ENCODE results near the gene SYT7.

Gene SYT7

DNA sequence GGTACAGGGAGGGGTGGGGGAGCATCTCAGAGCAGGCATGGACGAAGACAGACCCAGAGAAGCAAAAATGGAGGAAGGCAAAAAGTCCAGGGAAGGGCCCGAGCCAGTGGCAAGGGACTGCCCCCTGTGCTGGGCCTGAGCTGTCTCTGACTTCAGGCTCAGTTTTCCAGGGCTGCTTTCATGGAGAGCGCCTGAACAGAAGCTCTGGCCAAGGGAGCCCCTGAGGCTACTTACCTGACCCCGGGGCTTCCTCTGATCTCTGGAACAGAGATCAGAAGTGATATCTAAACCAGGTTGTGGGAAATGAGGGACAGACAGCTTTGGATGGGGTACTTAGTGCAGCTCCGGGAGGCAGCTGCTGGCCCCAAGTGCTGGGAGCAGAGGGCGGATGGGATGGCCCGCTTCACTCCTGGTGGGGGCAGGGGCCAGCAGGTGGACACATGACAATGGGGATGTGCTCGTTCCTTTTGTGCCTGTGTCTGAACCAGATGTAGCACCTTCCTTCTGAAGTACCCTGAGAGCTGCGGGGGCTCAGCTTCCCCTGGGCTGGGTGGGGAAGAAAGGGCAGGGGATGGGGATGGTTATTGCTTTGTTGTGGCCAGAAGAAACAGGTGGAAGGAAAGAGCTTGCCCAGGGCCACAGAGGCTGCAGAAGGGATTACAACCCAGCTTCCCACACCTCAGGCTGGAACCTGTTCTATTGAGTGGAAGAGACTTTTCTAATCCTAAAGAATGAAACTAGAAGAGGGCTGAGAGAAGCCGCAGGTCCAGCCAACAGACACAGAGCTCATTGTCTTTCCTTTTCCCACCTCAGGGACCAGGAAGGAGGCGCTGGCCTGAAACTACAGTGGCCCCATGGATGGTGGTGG lies 66.6 kb downstream of the SYT7 start:
- DNase-seq: no peak

DNA sequence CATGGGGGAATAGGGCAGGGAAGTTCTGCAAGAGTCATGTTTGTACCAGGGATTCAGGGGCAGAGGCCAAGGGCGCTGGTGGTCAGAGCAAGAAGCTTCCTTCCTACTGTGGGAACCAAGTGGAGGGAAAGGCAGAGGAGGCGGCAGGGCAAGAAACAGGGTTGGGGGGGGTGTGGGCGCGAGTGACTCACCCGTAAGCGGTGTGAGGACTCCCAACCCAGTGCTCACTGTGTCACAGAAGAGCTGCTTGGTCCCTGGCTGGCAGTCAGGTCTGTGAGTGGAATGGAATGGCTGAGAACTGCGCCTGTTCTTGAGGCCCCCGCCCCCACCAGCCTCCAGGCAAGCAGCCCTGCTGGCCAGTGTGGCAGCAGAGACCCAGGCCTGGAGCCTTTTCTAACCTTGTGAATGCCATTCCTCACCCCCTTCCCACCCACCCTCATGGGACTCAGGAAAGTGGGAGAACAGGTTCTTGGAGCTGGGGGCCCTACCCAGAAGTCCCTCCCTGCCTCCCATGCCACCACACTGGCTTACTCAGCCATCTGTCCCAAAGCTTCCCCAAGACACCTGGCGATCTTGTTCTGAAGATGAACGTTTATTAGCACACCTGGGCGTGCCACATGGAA lies 67.6 kb downstream of the SYT7 start:
- DNase-seq: no peak

DNA sequence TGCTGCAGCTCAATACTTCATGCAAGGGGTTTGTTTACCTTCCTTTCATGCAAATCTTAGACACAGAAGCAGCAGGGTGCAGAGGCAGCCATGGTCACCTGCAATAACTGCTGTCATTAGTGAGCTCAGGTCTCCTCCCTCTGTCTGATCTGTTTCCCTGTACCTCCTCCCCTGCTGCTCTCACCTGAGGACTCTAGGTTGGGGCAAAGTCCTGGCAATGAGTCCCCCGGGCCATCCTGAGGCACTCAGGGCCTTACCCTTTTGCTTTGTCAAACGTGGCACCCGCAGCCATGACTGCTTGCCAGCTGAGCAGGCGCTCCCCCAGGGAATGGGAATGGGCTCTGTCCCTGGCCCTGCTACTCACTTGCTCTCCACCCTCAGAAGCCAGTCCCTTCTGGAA lies 68.4 kb downstream of the SYT7 start:
- DNase-seq: no peak

DNA sequence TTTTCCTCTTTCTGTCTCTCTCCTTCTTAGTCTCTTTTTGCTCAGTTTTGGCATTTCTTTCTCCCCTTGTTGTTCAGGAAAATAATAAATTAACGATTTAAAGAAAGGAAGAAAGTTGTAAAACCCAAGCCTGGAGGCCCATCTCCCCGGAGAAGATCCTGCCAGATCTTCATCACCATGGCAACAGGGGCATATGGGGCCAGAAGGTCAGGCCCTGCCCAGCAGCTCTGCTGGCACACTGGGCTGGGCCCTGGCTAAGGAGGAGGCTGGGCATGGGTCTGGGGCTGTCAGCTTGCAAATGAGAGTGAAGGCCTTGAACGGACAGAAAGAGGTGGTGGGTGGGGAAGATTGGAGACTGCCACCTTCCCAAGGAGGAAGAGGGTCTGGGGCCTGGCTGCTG lies 69.5 kb downstream of the SYT7 start:
- no peak for DNase-seq

DNA sequence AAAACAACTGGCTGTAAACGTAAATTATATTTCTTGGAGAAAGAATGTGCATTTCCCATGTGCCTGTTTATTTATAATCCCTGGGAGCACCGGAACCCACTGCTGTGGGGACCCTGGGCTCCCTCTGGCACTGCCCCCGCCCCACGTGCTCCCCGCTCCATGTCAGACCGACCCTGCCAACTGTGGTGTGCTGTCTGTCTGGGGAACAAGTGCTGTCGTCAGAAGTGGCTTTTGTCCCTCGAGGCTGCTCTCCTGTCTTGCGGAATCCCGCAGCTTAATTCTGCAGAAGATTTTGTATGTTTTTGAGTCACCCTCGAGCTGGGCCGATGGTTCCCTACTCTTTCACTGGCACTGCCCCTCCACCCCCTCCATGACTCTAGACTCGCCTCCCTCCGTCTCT lies 69.9 kb downstream of the SYT7 start:
- no peak for DNase-seq

DNA sequence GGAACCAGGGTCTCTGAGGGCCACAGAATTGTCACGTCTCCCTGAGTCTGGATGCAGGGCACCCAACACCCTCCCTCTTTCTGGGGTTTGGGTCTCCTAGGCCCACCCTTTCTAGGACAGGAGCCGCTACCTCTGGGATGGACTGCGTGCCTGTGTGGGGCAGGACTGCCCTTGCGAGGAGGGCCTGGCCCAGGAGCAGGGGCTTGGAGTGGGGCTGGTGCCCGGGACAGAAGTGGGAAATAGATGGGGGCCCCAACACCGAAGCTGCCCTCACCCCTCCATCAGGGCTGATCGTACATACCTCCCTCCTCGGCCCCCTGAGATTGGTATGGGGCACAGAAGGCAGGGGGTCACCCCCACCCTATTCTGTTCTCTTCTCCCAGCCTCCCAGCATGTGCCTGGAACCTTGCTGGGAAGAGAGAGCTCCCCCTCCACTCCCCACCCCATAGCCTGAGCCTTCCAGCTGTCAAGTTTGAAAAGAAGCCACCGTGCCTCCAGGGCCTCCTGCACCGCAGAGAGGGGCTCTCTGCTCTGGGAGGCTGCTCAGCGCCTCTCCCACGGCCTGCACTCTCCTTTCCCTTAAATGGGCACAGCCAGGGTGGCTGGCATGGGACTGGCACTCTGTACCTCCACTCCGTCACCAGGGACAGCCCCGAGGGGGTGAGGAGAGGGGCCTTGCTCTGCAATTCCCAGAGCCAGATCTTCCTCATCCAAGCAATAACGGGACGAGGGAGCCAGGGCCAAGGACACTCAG lies 70.5 kb downstream of the SYT7 start:
- DNase-seq: no peak

DNA sequence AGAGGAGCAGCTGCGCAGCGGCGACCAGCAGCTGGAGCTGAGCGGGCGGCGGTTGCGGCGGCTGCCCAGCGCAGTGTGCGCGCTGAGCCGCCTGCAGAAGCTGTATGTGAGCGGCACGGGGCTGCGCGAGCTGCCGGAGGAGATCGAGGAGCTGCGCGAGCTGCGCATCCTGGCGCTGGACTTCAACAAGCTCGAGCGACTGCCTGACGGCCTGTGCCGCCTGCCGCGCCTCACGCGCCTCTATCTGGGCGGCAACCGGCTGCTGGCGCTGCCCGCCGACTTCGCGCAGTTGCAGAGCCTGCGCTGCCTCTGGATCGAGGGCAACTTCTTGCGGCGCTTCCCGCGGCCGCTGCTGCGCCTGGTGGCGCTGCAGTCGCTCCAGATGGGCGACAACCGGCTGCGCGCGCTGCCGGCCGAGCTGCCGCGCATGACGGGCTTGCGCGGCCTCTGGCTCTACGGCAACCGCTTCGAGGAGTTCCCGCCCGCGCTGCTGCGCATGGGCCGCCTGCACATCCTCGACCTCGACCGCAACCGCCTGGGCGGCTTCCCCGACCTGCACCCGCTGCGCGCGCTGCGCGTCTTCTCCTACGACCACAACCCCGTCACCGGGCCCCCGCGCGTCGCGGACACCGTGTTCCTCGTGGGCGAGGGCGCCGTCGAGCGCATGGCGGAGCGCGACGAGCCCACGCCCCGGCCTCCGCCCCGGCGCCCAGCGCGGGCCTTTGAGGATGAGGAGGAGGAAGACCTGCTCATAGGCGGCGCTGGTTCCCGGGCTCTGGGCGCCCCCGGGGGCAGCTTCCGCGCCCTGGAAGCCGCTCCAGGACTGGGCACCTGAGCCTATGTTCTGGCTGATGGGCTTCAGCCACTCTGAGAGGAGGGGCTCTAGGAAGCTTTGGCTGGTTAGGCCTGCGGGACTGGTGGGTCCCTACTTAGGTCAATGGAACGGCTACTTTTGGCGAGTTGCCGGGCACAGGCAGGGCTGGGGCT lies 71.5 kb downstream of the SYT7 start:
- peak; percentile 79 for DNase-seq

DNA sequence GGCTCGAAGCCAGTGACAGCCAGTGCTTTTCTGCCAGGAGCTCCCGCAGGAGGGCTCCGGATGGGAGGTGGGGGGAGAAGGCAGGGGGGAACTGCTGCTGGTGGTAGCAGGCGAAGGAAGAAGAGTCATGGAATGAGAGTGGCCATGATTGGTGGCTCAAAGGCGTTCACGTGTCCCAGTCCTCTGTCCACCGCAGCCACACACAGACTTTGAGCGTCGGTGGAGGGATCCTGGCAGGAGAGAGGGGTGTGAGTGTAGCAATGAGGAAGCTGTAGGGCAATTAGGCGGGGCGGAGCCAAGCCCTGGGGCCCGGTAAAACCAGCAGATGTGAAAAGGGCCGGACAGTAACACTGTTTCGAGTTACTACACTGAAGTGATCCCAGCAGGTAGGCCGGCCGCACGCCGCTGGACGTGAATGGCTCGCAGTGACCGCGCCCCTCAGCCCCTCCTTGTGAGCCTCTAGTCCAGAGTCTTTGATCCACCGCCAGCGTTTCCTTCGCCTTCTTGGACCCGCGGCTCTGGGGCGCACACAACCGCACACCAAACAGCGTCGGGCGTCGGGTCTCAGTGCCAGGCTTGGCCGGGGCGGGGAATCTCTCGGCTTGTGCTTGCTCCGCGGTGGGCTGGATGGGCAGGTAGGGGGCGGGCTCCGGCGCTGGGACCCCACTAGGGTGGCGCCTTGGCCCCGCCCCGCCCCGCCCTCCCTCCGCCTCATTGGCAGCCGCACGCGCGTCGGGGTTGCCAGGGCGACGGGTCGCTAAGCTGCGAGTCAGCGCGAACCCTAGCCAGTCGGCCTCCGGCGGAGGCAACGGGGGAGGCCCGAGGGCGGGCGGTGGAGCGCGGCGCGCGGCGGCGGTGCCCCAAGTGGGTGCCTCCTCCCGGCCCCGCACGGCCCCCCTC lies 72.7 kb downstream of the SYT7 start, which contains the start of gene LRRC10B:
LRRC10B (plus strand) TSS at position 788 of the 900 bp plus-strand sequence. CDS start 250 bp downstream, outside the sequence.
- DNase-seq: no peak

DNA sequence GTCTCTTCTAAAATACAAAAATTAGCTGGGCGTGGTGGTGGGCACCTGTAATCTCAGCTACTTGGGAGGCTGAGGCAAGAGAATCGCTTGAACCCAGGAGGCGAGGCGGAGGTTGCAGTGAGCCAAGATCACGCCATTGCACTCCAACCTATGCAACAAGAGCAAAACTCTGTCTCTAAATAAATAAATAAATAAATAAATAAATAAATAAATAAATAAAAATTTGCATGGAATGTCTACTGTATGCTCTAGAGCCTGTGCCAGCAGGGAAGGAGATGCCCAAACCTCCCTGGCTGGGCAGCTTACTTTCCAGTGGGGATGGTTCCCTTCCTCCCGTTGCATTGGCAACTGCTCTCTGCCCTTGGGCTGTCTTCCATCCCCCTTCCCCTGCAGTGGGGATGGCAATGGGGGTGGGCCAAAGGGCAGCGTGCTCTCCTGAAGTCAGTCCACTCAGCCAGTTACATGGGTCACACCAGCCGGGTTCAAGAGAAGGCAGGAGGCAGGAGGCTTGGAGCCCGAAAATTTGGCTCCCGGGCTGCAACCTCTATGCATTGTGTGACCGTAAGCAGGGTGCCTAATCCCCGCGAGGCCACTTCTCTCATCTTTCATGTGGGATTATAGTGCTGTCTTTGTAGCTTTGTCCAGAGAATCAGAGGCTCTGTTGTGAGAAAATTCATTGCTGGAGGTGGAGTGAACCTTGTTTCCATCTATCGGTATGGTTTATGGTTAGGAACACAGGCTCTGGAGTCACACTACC lies 73.7 kb downstream of the SYT7 start:
- DNase-seq: no peak

DNA sequence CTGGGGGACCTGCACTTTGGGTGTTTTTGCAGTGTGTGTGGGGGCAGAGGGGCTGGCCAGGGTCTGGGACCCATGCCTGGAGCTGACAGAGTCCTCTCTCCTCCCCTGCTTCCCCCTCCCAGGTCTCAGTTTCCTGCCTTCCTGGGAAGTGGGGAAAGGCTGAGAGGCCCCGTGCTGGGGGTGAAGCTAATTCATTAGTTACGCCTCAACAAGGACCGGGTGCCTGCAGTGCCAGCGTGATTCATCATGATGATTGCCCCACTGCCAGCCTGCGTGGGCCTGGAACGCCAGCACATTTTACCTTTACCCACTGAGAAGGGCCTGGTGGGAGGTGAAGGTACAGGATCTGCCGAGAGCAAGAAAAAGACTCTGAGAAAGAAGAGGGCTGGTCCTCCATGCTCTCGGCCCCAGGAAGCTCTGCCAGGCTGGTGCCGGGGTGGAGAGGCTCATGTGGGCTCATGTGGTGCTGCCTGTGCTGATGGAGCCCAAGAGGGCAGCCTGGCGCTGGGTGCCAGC lies 75.2 kb downstream of the SYT7 start:
- no peak for DNase-seq

DNA sequence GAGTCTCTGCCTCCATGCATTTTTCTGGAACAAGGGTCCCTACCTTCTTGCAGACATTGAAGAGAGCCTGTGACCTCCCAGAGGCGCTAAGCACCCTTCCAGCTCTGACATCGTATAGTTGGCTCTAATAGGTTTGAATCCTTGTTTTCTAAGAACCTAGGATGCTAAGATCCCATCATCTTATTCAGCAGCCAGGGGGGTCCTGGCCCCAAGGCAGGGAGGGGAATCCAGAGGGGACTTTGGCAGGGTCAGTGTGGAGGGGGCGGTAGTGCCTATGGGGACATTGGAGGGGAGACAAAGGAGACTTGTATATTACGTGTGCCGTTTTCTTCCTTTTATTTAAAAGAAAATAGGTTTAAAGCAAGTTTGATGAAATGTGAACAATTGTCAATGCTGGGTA lies 75.8 kb downstream of the SYT7 start:
- no peak for DNase-seq

DNA sequence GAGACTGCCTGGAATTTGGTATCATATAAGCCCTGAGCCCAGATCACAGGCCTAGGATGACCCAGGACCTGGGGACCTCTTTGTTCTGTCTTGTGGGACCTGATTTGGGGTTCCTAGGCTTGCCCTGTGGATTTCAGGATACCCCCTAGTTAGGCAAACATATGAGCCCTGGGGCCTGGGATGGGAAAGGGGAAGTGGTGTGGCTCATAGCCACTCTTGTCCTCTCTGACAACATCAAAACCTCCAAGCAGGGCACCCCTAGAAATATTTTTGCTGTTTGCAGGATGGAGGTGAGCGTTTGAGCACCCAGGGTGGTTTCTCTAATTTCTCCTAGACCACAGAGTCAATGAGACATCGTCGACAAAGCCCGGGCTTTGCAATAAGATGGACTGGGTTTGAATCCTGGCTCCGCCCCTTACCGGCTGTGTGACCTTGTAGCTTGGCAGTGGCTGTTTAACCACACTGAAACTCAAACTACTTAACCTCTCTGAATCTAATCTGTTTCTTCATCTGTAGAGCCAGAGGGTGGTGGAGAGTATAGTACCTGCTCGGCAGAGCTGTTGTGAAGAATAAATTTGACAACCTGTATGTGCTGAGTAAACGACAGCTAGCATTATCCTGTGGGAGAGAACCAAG lies 77.6 kb downstream of the SYT7 start:
- DNase-seq: no peak

DNA sequence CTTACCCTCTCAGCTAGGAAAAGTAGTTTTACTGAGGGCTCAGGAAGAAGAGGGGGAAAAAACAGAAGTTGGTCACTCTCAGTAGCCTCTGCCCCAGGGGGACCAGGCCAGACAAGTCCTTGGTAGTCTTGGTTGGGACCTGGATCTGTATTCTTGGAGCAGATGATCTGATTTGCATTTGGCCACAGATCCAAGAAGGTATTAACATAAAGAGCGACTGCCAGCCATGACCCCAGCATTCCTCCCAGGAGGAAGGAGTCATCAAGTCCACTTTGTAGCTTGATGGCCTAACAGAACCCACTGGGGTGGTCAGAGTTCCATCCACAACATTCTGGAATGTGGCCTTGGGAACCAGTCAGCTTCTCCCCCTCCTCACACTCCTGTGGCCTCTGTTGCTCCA lies 78.4 kb downstream of the SYT7 start:
- no peak for DNase-seq

DNA sequence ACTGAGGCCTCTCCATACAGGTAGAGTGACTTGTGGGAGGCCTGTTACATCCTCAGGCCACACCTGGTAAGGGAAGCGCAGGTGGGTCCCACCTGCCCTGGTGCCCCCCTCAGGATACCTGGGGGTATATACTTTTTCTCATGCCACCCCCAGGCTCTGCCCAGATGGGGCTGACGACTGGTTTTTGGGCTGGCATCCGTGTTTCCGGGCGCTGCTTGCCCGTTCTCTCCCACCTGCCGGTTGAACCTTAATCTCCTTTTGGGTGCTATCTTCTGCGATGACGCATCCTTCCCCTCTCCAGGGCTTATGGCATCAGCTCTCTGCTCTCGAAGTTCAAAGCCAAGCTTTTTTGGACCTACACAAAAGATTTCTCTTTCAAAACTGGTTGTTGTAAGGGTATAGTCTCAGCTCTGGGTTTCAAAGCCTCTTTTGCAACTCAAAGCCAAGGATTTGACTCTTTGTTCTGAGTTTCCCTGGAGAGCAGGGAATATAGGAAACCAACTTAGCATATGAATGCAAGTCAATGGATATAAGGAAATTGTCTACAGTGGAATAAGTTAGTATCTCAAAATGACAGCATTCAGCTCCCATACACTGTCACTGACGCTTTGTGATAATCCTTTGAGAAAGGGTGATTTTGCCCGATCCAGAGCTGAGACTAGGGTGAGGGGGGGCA lies 80.9 kb downstream of the SYT7 start:
- no peak for DNase-seq

DNA sequence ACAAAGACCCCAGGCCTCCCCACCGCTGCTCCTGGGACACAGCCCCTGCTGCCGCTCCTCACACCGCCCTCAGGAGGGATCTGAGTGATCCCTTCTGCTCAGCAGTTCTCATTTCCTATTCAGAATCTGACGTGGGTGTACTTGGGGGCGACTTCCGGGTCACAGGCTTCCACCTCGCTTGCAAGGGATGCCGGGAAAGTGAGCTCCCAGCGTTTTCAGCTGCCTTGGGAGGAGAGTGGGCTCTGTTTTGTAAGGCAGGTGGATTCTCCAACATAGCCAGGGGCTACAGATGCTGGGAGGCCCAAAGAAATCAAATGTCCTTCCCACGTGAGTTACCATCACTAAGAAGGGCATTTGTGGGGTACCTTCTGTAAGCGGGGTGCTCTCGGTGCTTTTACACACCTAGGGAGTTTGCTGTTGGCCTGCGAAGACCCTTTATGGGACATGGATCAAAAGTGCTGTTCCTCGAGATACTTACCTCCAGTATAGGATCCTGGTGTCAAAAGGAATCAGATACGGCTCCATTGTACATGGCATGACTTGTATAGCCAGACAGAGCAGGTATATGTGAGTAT lies 82.0 kb downstream of the SYT7 start:
- no peak for DNase-seq

DNA sequence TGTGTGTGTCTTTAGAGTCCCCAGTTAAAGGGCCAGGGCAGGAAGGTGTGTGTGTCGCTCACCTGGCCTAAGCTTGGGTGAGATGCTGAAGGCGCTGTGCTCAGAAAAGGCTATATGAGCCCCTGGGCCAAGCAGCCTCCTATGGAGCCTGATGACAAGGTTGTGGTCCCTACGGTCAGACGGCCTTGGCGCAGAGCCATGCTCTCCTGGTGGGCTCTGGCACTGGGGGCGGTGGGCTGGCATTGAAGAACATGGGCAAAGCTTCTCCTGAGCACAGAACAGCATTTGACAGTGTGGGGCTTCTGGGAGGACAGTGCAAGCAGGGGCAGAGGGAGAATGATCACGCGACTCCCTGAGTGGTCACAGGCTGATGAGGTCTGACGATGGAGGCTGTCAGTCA lies 83.0 kb downstream of the SYT7 start:
- no peak for DNase-seq

DNA sequence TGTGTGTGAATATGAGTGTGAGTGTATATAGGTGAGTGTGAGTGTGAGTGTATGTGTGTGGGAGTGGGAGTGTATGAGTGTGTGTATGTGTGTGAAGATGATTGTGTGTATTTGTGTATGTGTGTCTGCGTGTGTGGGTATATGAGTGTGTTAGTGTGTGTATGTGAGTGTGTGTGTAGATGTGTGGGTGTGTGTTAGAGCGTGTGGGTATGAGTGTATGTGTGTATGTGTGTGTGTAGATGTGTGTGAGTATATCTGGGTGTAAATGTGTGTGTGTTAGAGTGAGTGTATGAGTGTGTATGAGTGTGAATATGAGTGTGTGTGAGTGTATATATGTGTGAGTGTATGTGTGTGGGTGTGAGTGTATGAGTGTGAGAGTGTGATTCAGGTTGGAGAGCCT lies 83.4 kb downstream of the SYT7 start:
- DNase-seq: no peak

DNA sequence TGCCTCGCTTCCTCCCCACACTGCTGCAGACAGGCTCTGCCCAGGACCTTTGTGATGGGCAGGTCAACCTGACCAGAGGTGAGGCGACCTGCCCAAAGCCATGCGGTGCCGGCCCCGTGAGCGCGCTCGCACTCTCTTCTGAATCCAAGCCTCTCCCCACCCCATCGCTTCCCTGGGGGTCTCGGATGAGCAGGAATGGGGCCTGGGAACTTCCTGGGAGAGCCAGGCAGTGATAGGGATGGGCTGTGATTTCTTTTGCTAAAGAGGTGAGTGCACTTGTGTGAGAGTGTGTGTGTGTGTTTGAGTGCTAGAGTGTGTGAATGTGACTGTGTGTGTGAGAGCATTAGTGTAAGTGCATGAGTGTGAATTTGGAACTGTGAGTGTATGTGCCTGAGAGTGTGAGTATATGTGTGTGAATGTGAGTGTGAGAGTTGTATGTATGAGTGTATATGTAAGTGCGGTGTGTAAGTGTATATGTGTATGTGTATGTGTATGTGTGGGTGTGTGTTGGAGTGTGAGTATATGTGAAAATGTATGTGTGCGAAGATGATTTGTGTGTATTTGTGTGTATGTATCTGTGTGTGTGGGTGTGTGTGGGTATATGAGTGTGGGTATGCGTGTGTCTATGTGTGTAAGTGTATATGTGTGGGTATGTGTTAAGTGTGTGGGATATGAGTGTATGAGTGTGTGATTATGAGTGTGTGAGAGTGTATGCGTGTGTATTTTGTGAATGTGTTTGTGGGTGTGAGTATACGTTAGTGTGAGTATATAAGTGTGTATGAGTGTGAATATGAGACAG lies 84.1 kb downstream of the SYT7 start:
- no peak for DNase-seq
